Measurements from ENCODE around the gene NMS.
A peak's percentile ranks its signal among the peaks of the same experiment; 100 is the strongest.

The NMS gene, protein sequence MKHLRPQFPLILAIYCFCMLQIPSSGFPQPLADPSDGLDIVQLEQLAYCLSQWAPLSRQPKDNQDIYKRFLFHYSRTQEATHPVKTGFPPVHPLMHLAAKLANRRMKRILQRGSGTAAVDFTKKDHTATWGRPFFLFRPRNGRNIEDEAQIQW

DNA sequence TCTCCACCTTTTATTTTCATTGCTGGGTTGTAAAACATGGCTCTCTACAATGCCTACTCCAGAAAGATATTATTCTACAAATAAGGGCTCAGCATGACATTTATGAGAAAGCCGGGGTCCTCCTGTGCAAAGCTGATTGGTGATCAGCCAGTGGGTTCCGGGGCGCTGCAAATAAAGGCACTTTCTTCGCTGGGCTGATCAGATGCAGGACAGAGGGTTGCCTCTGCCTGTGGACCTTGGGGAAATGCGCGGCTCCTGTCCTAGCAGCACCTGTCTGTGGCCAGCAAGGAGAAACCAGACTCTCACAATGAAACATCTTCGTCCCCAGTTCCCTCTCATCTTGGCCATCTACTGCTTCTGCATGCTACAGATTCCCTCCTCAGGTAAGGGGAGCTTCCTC, at the start of gene NMS:
NMS (plus strand) TSS at position 301 of the 400 bp plus-strand sequence; CDS start at position 308, 7 bp downstream.
- no peak for DNase-seq (ENCODE audit: extremely low read depth, low read depth)
- TF ChIP-seq, protein P1, sequence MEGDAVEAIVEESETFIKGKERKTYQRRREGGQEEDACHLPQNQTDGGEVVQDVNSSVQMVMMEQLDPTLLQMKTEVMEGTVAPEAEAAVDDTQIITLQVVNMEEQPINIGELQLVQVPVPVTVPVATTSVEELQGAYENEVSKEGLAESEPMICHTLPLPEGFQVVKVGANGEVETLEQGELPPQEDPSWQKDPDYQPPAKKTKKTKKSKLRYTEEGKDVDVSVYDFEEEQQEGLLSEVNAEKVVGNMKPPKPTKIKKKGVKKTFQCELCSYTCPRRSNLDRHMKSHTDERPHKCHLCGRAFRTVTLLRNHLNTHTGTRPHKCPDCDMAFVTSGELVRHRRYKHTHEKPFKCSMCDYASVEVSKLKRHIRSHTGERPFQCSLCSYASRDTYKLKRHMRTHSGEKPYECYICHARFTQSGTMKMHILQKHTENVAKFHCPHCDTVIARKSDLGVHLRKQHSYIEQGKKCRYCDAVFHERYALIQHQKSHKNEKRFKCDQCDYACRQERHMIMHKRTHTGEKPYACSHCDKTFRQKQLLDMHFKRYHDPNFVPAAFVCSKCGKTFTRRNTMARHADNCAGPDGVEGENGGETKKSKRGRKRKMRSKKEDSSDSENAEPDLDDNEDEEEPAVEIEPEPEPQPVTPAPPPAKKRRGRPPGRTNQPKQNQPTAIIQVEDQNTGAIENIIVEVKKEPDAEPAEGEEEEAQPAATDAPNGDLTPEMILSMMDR (IDR thresholded peaks at IDR 0.05; ENCODE audit: low read depth, low read length) = no peak

DNA sequence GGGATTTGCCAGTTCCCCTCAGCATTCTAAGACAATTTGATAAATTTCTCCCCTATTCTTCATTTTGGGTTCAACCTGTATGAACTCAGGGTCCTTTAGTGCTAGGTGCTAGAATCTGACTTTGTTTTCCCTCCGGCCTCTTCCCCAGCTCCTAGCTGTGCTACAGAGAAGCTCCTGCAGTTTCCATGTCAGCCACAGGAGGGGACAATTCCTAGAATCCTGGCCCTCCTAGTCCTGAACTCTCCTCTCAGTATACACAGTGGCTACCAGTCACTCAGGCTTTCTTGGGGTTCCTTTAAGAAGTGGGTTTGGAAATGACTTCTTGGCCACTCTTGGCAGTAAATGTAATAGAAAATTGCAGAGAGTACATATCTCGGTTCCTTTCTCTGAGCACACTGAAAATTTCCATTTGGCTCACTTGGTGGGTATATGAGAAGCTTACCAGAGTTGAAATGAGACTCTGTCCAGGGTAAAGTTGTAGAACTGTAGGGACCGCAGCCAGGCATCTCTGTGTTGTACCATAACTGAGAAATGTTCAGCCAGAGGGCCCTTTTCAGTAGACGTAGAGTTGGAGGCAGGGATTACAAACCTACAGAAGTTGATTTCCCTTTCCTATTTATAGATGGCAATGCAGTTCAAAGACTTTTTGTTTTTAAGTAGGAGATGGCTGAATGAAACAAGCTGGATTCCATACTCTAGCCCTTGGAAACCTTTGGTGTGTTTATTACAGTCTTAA, 47.8 kb upstream of the NMS start:
- DNase-seq (ENCODE audit: extremely low read depth, low read depth) = no peak
- TF ChIP-seq, protein P1 (IDR thresholded peaks at IDR 0.05; ENCODE audit: low read depth, low read length) = peak; percentile 55

DNA sequence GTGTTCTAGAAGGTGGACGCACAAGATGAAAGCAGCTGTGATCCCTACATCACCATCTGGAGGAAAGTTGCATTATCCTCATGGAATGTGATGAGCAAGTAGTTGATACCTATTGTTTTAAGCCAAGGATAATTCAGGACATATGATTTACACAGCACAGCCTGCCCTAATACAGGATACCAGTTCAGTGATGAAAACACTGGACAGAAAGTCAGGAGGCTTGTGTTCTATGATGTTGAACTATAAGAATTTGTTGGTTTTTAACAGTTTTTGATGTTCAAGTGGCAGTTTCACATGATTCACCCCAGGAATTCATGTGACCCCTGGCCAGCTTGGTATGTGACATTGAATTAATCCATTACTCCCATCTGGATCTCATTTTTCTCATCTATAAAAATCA, 46.7 kb upstream of the NMS start:
- no peak for DNase-seq (ENCODE audit: extremely low read depth, low read depth)
- TF ChIP-seq, protein P1 (IDR thresholded peaks at IDR 0.05; ENCODE audit: low read depth, low read length) = no peak

- TF ChIP-seq, protein P1 (IDR thresholded peaks at IDR 0.05; ENCODE audit: low read depth, low read length) = no peak
- DNase-seq (ENCODE audit: extremely low read depth, low read depth) = no peak
These were observed 45.9 kb upstream of the NMS start for GRCh38 chr2:100424277-100424875.

- TF ChIP-seq, protein P1 (IDR thresholded peaks at IDR 0.05; ENCODE audit: low read depth, low read length) = no peak
- no peak for DNase-seq (ENCODE audit: extremely low read depth, low read depth)
These were observed 45.2 kb upstream of the NMS start for GRCh38 chr2:100425107-100425506.

GRCh38 chr2:100425573-100426383, 44.5 kb upstream of the NMS start:
- TF ChIP-seq, protein P1 (IDR thresholded peaks at IDR 0.05; ENCODE audit: low read depth, low read length) = no peak
- no peak for DNase-seq (ENCODE audit: extremely low read depth, low read depth)
